ENCODE data around the gene TNFAIP8L2. TPM values are rescaled to one million over a fixed set of nuclear protein-coding genes. Genes with fewer than 3 reads are reported as not detected.

TNFAIP8L2 gene
- total RNA-seq: 4.0 TPM
- polyA plus RNA-seq: 5.4 TPM

GRCh38 chr1:151156515-151156819 lies at the start of gene TNFAIP8L2:
Gene TNFAIP8L2, plus strand, starts transcription at chr1:151156649. Its CDS starts 2,049 bp downstream, at chr1:151158698.
- peak within 1 kb of the TSS; percentile 12 for H3K4me3 ChIP-seq (ENCODE audit: low read depth, low read length)
- 68% methylated on average over 4 of the region's 4 CpGs for WGBS

DNA sequence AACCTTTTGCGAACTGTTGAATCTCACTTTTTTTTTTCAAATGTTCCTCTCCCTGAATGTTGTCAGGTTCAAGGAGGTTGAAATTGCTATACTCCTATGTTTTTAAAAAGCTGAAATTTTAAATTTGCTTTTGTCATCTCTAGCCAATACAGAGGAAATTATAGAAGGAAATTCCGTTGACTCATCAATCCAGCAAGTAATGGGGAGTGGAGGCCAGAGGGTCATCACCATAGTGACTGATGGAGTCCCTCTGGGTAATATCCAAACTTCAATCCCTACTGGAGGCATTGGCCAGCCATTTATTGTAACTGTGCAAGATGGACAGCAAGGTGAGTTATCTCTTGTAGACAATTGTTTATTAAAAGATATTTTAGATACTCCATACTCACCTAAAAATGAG lies 49.6 kb upstream of the TNFAIP8L2 start:
- Histone ChIP-seq H3K27ac (ENCODE audit: low read depth) (no peak overlapping the region), H3K4me1 (ENCODE audit: insufficient read depth) (no peaks in the 10 kb centered on the region), H3K36me3 (ENCODE audit: insufficient read depth) (no peaks in the 10 kb centered on the region), H3K4me3 (ENCODE audit: low read depth, low read length) (no peak overlapping the region)
- DNase-seq (ENCODE audit: extremely low spot score): no peak
- 69% methylated on average over 2 of the region's 2 CpGs for WGBS

More at GRCh38 chr1:151156515-151156819, at the start of gene TNFAIP8L2:
- H3K27ac ChIP-seq (ENCODE audit: low read depth): no peak within 1 kb of the TSS
- no peaks in the 10 kb centered on the region for H3K4me1 ChIP-seq (ENCODE audit: insufficient read depth)
- no peak for DNase-seq (ENCODE audit: extremely low spot score)
- H3K36me3 ChIP-seq (ENCODE audit: insufficient read depth): no peaks in the 10 kb centered on the region

DNA sequence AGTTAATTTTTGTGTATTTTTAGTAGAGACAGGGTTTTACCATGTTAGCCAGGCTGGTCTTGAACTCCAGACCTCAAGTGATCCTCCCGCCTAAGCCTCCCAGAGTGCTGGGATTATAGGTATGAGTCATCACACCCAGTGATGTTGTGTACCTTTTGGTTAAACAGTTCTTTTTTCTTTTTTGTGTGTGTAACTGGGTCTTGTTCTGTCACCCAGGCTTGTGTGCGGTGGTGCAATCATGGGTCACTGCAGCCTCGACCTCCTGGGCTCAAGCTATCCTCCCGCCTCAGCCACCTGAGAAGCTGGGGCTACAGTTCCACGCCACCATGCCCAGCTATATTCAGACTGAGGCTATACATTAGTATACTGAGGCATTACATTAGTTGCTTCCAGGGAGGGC lies 48.1 kb upstream of the TNFAIP8L2 start:
- no peak overlapping the region for H3K4me3 ChIP-seq (ENCODE audit: low read depth, low read length)
- no peak for DNase-seq (ENCODE audit: extremely low spot score)
- H3K27ac ChIP-seq (ENCODE audit: low read depth): no peak overlapping the region
- no peaks in the 10 kb centered on the region for H3K4me1 ChIP-seq (ENCODE audit: insufficient read depth)
- WGBS: 93% methylated on average over 5 of the region's 5 CpGs
- no peaks in the 10 kb centered on the region for H3K36me3 ChIP-seq (ENCODE audit: insufficient read depth)

- no peak for DNase-seq (ENCODE audit: extremely low spot score)
- H3K36me3 ChIP-seq (ENCODE audit: insufficient read depth): peaks cover 4% of the 10 kb centered on the region
- WGBS: 91% methylated on average over 5 of the region's 5 CpGs
- no peak overlapping the region for H3K27ac ChIP-seq (ENCODE audit: low read depth)
- no peaks in the 10 kb centered on the region for H3K4me1 ChIP-seq (ENCODE audit: insufficient read depth)
- H3K4me3 ChIP-seq (ENCODE audit: low read depth, low read length): no peak overlapping the region
Observed at GRCh38 chr1:151113877-151114276, 42.6 kb upstream of the TNFAIP8L2 start.

DNA sequence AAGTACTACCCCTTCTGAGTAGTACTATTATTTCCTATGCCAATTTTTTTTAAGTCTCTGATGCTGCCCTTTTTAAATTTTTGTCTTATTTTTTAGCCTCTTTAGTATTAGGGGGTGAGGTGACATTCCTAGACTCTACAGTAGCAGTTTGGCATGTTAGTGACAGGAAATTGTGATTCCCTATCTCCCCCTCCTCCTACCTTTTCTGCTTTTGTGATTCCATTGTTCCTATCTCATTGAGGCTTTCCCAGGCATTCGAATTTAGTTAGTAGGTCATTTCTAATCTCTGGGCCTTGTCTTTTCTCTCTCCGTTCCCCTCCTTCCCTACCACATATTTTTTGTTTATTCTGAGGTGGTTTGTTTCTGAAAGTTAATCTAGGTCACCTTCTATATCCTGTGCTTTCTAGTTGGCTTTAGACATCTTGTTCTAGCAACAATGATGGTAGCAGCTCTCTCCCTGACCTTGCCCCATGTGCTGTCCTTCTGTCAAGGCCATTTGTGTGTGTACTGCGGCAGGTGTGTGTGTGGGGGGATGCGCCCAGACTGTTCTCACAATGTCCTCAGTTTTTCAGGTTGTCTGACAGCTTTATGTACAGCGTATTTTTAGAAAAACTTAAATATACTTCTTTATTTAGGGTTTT lies 31.6 kb upstream of the TNFAIP8L2 start:
- Histone ChIP-seq H3K4me1 (ENCODE audit: insufficient read depth) (no peaks in the 10 kb centered on the region), H3K4me3 (ENCODE audit: low read depth, low read length) (no peak overlapping the region), H3K27ac (ENCODE audit: low read depth) (no peak overlapping the region), H3K36me3 (ENCODE audit: insufficient read depth) (no peaks in the 10 kb centered on the region)
- DNase-seq (ENCODE audit: extremely low spot score): no peak
- 82% methylated on average over 5 of the region's 5 CpGs for WGBS

GRCh38 chr1:151128800-151129199 lies 27.6 kb upstream of the TNFAIP8L2 start:
- H3K27ac ChIP-seq (ENCODE audit: low read depth): no peak overlapping the region
- WGBS: 73% methylated on average over 6 of the region's 6 CpGs
- DNase-seq (ENCODE audit: extremely low spot score): no peak
- no peak overlapping the region for H3K4me3 ChIP-seq (ENCODE audit: low read depth, low read length)
- no peaks in the 10 kb centered on the region for H3K36me3 ChIP-seq (ENCODE audit: insufficient read depth)
- H3K4me1 ChIP-seq (ENCODE audit: insufficient read depth): no peaks in the 10 kb centered on the region

GRCh38 chr1:151130987-151131586 lies 25.4 kb upstream of the TNFAIP8L2 start:
- peak overlapping the region; percentile 30 for H3K4me3 ChIP-seq (ENCODE audit: low read depth, low read length)
- H3K27ac ChIP-seq (ENCODE audit: low read depth): no peak overlapping the region
- H3K4me1 ChIP-seq (ENCODE audit: insufficient read depth): no peaks in the 10 kb centered on the region
- H3K36me3 ChIP-seq (ENCODE audit: insufficient read depth): no peaks in the 10 kb centered on the region
- 5% methylated on average over 45 of the region's 45 CpGs for WGBS
- peak; percentile 81 for DNase-seq (ENCODE audit: extremely low spot score)

DNA sequence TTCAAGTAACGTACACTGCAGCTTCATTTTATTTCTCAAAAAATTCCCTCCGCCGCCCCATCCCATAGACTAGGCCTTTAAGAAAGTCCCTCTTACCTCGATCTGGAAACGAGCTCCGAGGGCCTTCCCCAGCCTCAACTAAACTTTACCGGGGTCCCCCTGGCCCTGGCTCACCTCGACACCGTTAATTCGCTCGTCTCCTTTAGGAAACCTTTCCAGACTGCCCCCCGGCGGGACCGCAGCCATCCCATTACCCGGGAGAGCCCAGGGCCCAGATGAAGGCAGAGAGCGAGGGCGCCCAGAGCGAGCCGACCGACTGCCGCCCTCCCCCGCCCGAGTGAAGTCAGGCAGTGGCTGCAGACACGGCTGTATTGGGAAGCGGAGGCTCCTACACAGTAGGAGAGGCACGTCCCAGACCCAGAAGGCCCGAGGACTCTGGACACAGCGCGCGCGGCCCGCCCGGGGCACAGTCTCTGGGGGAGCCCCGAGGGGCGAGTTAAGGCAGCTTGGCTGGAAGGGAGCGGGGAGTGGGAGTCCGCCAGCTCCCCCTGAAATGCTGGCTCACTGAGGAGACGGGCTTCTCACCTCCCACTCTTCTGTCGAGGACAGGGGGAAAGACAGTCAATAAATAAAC lies 24.6 kb upstream of the TNFAIP8L2 start:
- Histone ChIP-seq H3K4me1 (ENCODE audit: insufficient read depth) (no peaks in the 10 kb centered on the region), H3K36me3 (ENCODE audit: insufficient read depth) (no peaks in the 10 kb centered on the region), H3K4me3 (ENCODE audit: low read depth, low read length) (peak overlapping the region; percentile 30), H3K27ac (ENCODE audit: low read depth) (no peak overlapping the region)
- WGBS: 24% methylated on average over 39 of the region's 39 CpGs
- no peak for DNase-seq (ENCODE audit: extremely low spot score)

DNA sequence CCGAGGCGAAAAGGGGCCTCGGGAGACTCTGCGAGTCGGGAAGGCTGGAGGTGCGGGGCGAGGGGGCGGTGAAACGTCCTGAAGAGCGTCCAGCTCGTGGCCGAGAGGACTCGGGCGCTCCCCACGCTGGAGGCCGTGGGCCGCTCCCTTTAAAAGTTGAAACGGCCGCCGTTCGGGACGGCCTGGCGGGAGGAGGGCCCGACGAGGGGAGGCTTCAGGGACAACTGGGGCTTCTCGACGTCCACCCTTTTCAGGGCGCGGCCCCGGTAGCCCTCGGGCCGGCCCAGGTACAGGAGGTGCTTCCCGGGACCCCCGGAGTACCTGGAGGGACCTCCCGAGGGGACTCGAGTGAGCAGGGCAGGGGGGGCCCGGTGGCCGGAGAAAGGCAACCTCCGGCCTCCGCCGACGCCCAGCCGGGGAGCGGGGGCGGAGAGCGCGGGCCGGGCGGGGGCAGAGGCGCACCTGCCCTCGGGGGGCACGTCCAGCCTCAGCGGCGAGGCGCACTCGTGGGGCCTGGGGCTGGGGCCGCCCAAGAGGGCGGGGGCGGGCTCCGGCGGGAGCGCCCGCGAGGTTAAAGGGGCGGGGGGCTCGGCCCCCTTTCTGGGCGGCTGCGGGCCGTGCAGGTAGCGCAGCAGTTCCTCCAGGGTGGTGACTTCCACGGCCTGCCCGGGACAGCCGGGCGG lies 24.0 kb upstream of the TNFAIP8L2 start:
- 65% methylated on average over 74 of the region's 74 CpGs for WGBS
- peak overlapping the region; percentile 5 for H3K4me3 ChIP-seq (ENCODE audit: low read depth, low read length)
- H3K36me3 ChIP-seq (ENCODE audit: insufficient read depth): no peaks in the 10 kb centered on the region
- H3K4me1 ChIP-seq (ENCODE audit: insufficient read depth): no peaks in the 10 kb centered on the region
- no peak overlapping the region for H3K27ac ChIP-seq (ENCODE audit: low read depth)
- DNase-seq (ENCODE audit: extremely low spot score): no peak

- WGBS: 75% methylated on average over 65 of the region's 65 CpGs
- no peak for DNase-seq (ENCODE audit: extremely low spot score)
- Histone ChIP-seq H3K4me1 (ENCODE audit: insufficient read depth) (no peaks in the 10 kb centered on the region), H3K4me3 (ENCODE audit: low read depth, low read length) (no peak overlapping the region), H3K36me3 (ENCODE audit: insufficient read depth) (no peaks in the 10 kb centered on the region), H3K27ac (ENCODE audit: low read depth) (no peak overlapping the region)
Observed at GRCh38 chr1:151133018-151133806, 23.2 kb upstream of the TNFAIP8L2 start.

GRCh38 chr1:151134396-151134795 lies 22.1 kb upstream of the TNFAIP8L2 start:
- DNase-seq (ENCODE audit: extremely low spot score): no peak
- H3K4me3 ChIP-seq (ENCODE audit: low read depth, low read length): no peak overlapping the region
- H3K4me1 ChIP-seq (ENCODE audit: insufficient read depth): no peaks in the 10 kb centered on the region
- no peak overlapping the region for H3K27ac ChIP-seq (ENCODE audit: low read depth)
- no peaks in the 10 kb centered on the region for H3K36me3 ChIP-seq (ENCODE audit: insufficient read depth)
- WGBS: 87% methylated on average over 3 of the region's 3 CpGs

GRCh38 chr1:151134991-151135390 lies 21.5 kb upstream of the TNFAIP8L2 start:
- Histone ChIP-seq H3K27ac (ENCODE audit: low read depth) (no peak overlapping the region), H3K36me3 (ENCODE audit: insufficient read depth) (no peaks in the 10 kb centered on the region), H3K4me3 (ENCODE audit: low read depth, low read length) (no peak overlapping the region), H3K4me1 (ENCODE audit: insufficient read depth) (no peaks in the 10 kb centered on the region)
- DNase-seq (ENCODE audit: extremely low spot score): no peak
- WGBS: 94% methylated on average over 7 of the region's 7 CpGs

Data from urinary bladder (tissue), 4 donors.